Effector memory CD8-positive, alpha-beta T cell (primary cell): ENCODE results near the gene SLC44A3.

Experiments used
- ATAC-seq: fragments of 150-1000 bp; cut with Tn5 transposase; replicated peaks from 2 replicates; pipeline ENCODE4 v1.10.0; 2021; ENCODE audit warnings: mild to moderate bottlenecking, moderate library complexity
- DNase-seq, 3 experiments: peaks; one replicate each; pipeline ENCODE4 v3.0.0; 2021
- H3K27ac Mint-ChIP-seq, 2 donors: one replicate each; pipeline ENCODE4 v1.8.0; 2022; ENCODE audit warnings: mild to moderate bottlenecking in 2 of 2, mixed read lengths in 2 of 2, moderate library complexity in 2 of 2
- H3K27me3 Mint-ChIP-seq, 2 donors: one replicate each; pipeline ENCODE4 v1.8.0; 2022; ENCODE audit warnings: mixed read lengths in 2 of 2
- H3K36me3 Mint-ChIP-seq: one replicate; pipeline ENCODE4 v1.8.0; 2022; ENCODE audit warnings: mild to moderate bottlenecking, moderate library complexity, mixed read lengths; ENCODE audit not compliant: insufficient read depth
- H3K4me1 Mint-ChIP-seq, 2 donors: one replicate each; pipeline ENCODE4 v1.8.0; 2022; ENCODE audit warnings: low read depth in 2 of 2, mixed read lengths in 2 of 2
- H3K4me3 Mint-ChIP-seq, 2 donors: one replicate each; pipeline ENCODE4 v1.8.0; 2022; ENCODE audit warnings: mild to moderate bottlenecking in 2 of 2, mixed read lengths in 2 of 2, moderate library complexity in 2 of 2
- H3K9me3 Mint-ChIP-seq, 2 donors: one replicate each; pipeline ENCODE4 v1.8.0; 2022; ENCODE audit warnings: mixed read lengths in 2 of 2

SLC44A3 gene

GRCh38 chr1:94919241-94920030, 99.3 kb downstream of the SLC44A3 start:
- DNase-seq (no peak), ATAC-seq (no peak)
- peaks cover 0 to 4% of the 10 kb centered on the region in 2 donors for H3K4me1 Mint-ChIP-seq
- H3K27ac Mint-ChIP-seq, result no peak overlapping the region
- no peak overlapping the region for H3K4me3 Mint-ChIP-seq
- H3K9me3 Mint-ChIP-seq, result no peaks in the 10 kb centered on the region
- peaks cover 2% of the 10 kb centered on the region for H3K36me3 Mint-ChIP-seq
- H3K27me3 Mint-ChIP-seq, result peaks cover 55 to 61% of the 10 kb centered on the region in 2 donors

DNA sequence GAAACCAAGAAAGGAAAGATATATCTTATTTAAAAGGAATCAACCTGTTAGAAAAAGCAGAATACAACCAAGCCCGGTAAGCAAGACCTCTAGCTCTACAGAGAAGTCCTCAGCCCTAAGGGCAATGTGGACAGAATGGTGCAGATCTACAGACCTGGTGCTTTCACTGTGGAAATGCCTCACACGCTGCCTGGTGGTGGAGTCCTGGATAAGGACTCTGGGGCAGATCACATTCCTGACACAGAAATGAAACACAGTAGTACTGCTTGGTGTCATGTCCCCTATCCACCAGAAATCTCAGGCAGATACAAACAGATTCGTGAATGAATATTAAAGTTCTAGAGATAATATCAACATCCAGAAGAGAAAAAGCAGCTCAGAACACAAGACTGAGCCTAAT, 99.9 kb downstream of the SLC44A3 start:
- peaks cover 61 to 64% of the 10 kb centered on the region in 2 donors for H3K27me3 Mint-ChIP-seq
- no peak overlapping the region for H3K4me3 Mint-ChIP-seq
- H3K9me3 Mint-ChIP-seq, result no peaks in the 10 kb centered on the region
- peaks cover 0 to 6% of the 10 kb centered on the region in 2 donors for H3K4me1 Mint-ChIP-seq
- H3K36me3 Mint-ChIP-seq, result peaks cover 2% of the 10 kb centered on the region
- no peak for DNase-seq
- no peak for ATAC-seq
- H3K27ac Mint-ChIP-seq, result no peak overlapping the region

GRCh38 chr1:94921977-94922376, 101.8 kb downstream of the SLC44A3 start:
- Mint-ChIP-seq H3K4me1 (peaks cover 5 to 13% of the 10 kb centered on the region in 2 donors), H3K27me3 (peaks cover 58% of the 10 kb centered on the region in 2 donors), H3K36me3 (peaks cover 2% of the 10 kb centered on the region), H3K27ac (no peak overlapping the region), H3K9me3 (no peaks in the 10 kb centered on the region), H3K4me3 (no peak overlapping the region)
- DNase-seq (no peak), ATAC-seq (no peak)

DNA sequence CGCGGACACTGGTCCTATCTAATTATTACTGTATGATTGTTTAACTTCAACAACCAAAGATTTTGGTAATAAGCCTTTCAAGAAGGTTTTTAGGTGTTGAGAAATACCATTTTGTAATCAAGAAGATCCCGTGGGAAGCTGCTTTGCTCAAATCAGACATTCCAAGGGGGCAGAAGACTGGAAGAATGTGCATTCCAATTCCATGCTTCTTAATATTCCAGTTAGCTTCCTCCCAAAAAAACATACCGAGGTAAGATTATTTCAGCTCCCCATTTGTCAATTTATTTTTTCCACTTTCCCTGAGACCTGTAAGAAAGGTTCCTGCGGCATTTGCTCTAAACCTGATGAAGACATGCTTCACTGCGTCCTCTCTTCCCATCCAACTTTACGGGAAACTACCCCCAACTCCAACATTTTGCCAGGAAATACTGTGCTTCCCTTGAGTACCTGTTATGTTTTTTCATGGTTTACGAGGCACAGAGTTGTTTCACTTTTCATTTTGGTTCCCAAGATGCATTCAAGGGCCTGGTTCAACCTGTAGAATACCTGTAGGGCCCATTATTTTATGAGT, 102.7 kb downstream of the SLC44A3 start:
- DNase-seq (no peak), ATAC-seq (no peak)
- Mint-ChIP-seq H3K27me3 (peaks cover 56 to 58% of the 10 kb centered on the region in 2 donors), H3K4me3 (no peak overlapping the region), H3K36me3 (peaks cover 2% of the 10 kb centered on the region), H3K4me1 (peaks cover 11 to 16% of the 10 kb centered on the region in 2 donors), H3K9me3 (no peaks in the 10 kb centered on the region), H3K27ac (no peak overlapping the region)

- ATAC-seq, result no peak
- Mint-ChIP-seq H3K27ac (no peak overlapping the region), H3K4me1 (peaks cover 12 to 16% of the 10 kb centered on the region in 2 donors), H3K4me3 (peak overlapping the region; percentile 63 to 72), H3K27me3 (peaks cover 55 to 69% of the 10 kb centered on the region in 2 donors), H3K9me3 (no peaks in the 10 kb centered on the region), H3K36me3 (peaks cover 2% of the 10 kb centered on the region)
- no peak for DNase-seq
These were observed 104.8 kb downstream of the SLC44A3 start for GRCh38 chr1:94925004-94925403.

DNA sequence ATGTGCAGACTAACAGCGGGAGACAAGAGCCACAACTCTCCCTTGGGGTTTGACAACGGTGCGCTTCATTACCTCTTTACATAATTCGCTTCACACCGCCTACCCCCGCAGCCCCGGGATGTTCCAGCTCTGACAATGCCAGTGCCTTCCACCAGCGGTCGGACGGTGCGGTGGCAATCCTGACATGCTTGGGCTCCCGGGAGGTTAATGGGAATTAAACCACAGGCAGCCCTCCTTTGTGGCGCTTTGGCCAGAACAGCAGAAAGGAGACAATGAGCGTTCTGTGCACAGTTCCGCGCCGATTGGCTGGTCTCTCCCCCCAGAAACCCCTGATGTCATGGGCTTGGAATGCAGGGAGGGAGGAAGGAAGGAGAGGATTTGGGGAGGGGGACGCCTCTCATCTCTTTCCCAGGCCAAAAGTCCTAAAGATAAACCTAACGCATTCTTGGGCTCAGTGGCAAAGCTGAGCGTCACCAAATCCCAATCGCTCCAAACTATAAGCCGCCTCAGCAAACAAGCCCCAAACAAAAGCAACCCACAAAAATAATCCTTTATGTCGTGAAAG, 105.5 kb downstream of the SLC44A3 start:
- H3K4me3 Mint-ChIP-seq, result peak overlapping the region; percentile 63 to 72

GRCh38 chr1:94926126-94926914, 106.2 kb downstream of the SLC44A3 start:
- Mint-ChIP-seq H3K27me3 (peaks cover 55 to 69% of the 10 kb centered on the region in 2 donors), H3K36me3 (peaks cover 2% of the 10 kb centered on the region), H3K4me3 (peak overlapping the region; percentile 63 to 72), H3K27ac (no peak overlapping the region), H3K9me3 (no peaks in the 10 kb centered on the region), H3K4me1 (peaks cover 12 to 16% of the 10 kb centered on the region in 2 donors)
- peak; percentile 14 for ATAC-seq
- DNase-seq, result peak in 1 of 3 experiments; percentile 1

More for the DNA sequence above, 105.5 kb downstream of the SLC44A3 start:
- Mint-ChIP-seq H3K4me1 (peaks cover 12 to 16% of the 10 kb centered on the region in 2 donors), H3K27me3 (peaks cover 55 to 69% of the 10 kb centered on the region in 2 donors), H3K9me3 (no peaks in the 10 kb centered on the region), H3K27ac (no peak overlapping the region), H3K36me3 (peaks cover 2% of the 10 kb centered on the region)
- no peak for ATAC-seq
- no peak for DNase-seq

DNA sequence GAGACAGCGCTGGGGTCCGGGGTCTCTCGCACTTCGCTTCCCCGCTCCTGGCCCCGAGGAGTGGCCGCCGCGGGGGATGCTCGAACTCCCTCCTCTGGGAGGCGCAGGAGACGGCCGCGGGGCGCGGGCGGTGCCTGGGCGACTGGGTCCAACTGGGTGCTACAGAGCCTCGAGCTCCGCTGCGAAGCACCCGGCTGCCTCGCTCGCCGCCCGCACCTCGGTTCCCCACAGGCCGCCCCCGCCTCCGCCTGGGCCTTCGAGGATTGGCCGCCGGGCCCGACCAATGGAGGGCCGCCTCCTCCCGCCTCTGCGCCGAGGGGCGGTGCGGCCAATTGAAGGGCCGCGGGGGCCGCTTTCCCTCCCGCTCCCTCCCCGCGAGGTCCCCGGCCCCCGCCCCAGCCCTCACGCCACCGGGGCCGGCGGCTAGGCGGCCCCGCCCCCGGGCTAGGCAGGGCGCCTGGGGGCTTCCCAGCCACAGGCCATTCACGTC, 106.8 kb downstream of the SLC44A3 start, which contains the start of gene CNN3:
Gene CNN3 (minus strand): TSS at position 196 of the 490 bp plus-strand sequence. CDS start 216 bp downstream, outside the sequence.
- Mint-ChIP-seq H3K4me1 (peaks cover 12 to 16% of the 10 kb centered on the region in 2 donors), H3K4me3 (peak within 1 kb of the TSS; percentile 78 to 84), H3K36me3 (peaks cover 2% of the 10 kb centered on the region), H3K9me3 (no peaks in the 10 kb centered on the region), H3K27me3 (peaks cover 55 to 63% of the 10 kb centered on the region in 2 donors), H3K27ac (peak within 1 kb of the TSS in 1 of 2 donors; percentile 19)
- peak; percentile 84 for ATAC-seq
- DNase-seq, result peak; percentile 8 to 54 (median 41)

DNA sequence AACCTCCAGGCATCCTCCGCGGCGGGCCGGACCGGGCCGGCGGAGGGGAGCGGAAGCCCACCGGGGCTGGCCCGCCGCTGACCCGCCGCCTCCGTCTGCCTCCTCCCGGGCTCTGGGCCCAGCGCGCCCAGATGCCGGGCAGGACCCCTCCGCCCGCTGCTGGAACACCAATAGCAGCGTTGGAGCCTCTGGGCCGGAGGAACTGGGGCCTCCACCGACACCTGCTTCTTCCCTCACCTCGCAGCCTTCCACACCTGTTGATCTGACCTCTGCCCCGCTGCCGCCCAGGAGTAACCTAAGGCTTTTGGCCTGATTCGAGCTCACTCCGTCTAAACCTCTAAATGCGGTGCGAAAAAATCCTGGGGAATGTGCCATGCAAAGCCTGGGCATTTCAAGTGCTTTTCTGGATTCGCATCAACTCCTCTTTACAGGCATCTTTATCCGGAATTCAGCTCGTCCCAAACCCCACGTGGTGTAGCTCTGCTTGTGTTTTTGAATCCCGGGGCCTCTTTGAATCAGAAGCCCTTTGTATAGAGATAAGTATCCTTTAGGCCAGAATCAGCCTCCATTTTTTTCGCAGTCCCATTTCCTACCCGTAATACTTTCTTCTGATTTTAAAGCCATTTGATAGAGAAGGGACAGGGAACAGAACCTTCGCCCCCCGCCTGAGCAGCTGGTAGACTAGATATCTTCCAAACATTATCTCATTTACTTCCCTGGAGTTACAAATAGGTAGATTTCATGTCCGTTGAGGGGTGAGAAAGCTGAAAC, 107.4 kb downstream of the SLC44A3 start:
- Mint-ChIP-seq H3K27me3 (peaks cover 55 to 60% of the 10 kb centered on the region in 2 donors), H3K4me3 (peak overlapping the region; percentile 78 to 84), H3K9me3 (no peaks in the 10 kb centered on the region), H3K36me3 (peaks cover 2% of the 10 kb centered on the region), H3K4me1 (peaks cover 12 to 16% of the 10 kb centered on the region in 2 donors), H3K27ac (peak overlapping the region in 1 of 2 donors; percentile 19)
- DNase-seq (no peak), ATAC-seq (no peak)

GRCh38 chr1:94928293-94928939, 108.3 kb downstream of the SLC44A3 start:
- peak overlapping the region; percentile 78 to 84 for H3K4me3 Mint-ChIP-seq
- ATAC-seq (no peak), DNase-seq (no peak)
- H3K4me1 Mint-ChIP-seq, result peaks cover 12 to 16% of the 10 kb centered on the region in 2 donors
- H3K36me3 Mint-ChIP-seq, result no peaks in the 10 kb centered on the region
- peak overlapping the region in 1 of 2 donors; percentile 19 for H3K27ac Mint-ChIP-seq
- H3K27me3 Mint-ChIP-seq, result peaks cover 47 to 51% of the 10 kb centered on the region in 2 donors
- H3K9me3 Mint-ChIP-seq, result no peaks in the 10 kb centered on the region

DNA sequence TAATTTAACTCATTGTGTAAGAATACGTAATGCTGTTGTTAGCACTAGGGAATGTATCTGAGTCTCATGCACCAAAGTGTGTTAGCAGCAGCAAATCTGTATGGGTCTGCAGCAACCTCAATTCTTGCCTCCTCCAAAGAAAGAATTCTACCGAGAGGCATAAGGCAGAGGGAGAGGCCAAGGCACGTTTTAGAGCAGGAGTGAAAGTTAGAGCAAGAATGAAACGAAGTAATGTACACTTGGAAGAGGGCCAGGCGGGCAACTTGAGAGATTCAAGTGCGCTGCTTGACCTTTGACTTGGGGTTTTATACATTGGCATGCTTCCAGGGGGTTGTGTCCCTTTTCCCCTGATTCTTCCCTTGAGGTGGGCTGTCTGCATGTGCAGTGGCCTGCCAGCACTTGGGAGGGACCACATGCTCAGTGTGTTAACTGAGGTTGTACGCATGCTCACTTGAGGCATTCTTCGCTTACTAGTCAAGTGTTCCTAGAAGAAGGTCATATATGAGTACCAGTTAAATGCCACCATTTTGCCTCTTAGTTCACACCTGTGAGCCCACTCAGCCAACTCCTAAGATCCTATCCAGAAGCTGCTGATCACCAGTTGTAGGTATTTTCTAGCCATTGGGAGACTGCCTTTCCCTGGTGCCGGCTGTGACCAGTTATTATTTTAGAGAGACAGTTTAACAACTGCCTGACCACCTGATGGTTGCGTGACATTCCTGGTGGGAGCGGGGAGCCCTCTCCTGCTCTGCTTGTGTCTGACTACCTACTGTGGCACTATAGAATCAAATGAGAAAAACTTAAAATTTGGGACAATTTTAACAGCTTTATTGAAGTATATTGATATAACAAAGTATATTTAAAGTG, 109.4 kb downstream of the SLC44A3 start:
- no peak for ATAC-seq

More for the DNA sequence above, 109.4 kb downstream of the SLC44A3 start:
- H3K27ac Mint-ChIP-seq, result no peak overlapping the region
- H3K4me1 Mint-ChIP-seq, result peaks cover 12% of the 10 kb centered on the region in 2 donors
- H3K27me3 Mint-ChIP-seq, result peaks cover 35 to 40% of the 10 kb centered on the region in 2 donors
- H3K4me3 Mint-ChIP-seq, result no peak overlapping the region
- no peaks in the 10 kb centered on the region for H3K36me3 Mint-ChIP-seq
- H3K9me3 Mint-ChIP-seq, result no peaks in the 10 kb centered on the region
- DNase-seq, result no peak
